Endodermal cell (in vitro differentiated cells): ENCODE measurements around the gene FAM78A. TPM values are rescaled to one million over a fixed set of nuclear protein-coding genes. Genes with fewer than 3 reads are reported as not detected.
"Not testable (repeated sequence)": the region's sequence is repeated elsewhere in the genome, so short reads cannot be mapped to it uniquely, and the experiment has no call there.

Source experiments
- DNase-seq: peaks from one replicate; pipeline ENCODE4 v3.0.0-alpha.2; 2017
- H3K27ac ChIP-seq: 2 replicates; pipeline ENCODE4 v1.5.1; 2013; ENCODE audit warnings: mild to moderate bottlenecking, low read depth, low read length, moderate library complexity
- H3K27me3 ChIP-seq: 2 replicates; pipeline ENCODE4 v1.6.1; 2013; ENCODE audit warnings: mild to moderate bottlenecking, low read length, moderate library complexity; ENCODE audit not compliant: insufficient read depth, control insufficient read depth, poor library complexity, severe bottlenecking
- H3K36me3 ChIP-seq: 2 replicates; pipeline ENCODE4 v1.7.0; 2013; ENCODE audit warnings: mild to moderate bottlenecking, low read length, moderate library complexity; ENCODE audit not compliant: control insufficient read depth, insufficient read depth
- H3K4me1 ChIP-seq: one replicate; pipeline ENCODE4 v1.7.0; 2013; ENCODE audit warnings: low read length; ENCODE audit not compliant: control insufficient read depth, insufficient read depth
- H3K4me3 ChIP-seq: 2 replicates; pipeline ENCODE4 v1.5.1; 2013; ENCODE audit warnings: mild to moderate bottlenecking, low read length, moderate library complexity
- H3K9ac ChIP-seq: 2 replicates; pipeline ENCODE4 v1.6.1; 2013; ENCODE audit warnings: mild to moderate bottlenecking, low read length, moderate library complexity; ENCODE audit not compliant: poor library complexity, severe bottlenecking; ENCODE audit errors: extremely low read depth
- H3K9me3 ChIP-seq: 2 replicates; pipeline ENCODE4 v1.6.1; 2013; ENCODE audit warnings: mild to moderate bottlenecking, low read length, moderate library complexity; ENCODE audit not compliant: control insufficient read depth
- H3K27ac Mint-ChIP-seq: 2 replicates; pipeline ENCODE4 v1.8.0; 2020; ENCODE audit warnings: mixed read lengths
- H3K27me3 Mint-ChIP-seq: 2 replicates; pipeline ENCODE4 v1.8.0; 2021; ENCODE audit warnings: mild to moderate bottlenecking, mixed read lengths; ENCODE audit not compliant: insufficient read depth
- H3K36me3 Mint-ChIP-seq: 2 replicates; pipeline ENCODE4 v1.8.0; 2020; ENCODE audit warnings: low read depth, mixed read lengths
- H3K4me1 Mint-ChIP-seq: 2 replicates; pipeline ENCODE4 v1.8.0; 2020; ENCODE audit warnings: mixed read lengths
- H3K4me3 Mint-ChIP-seq: 2 replicates; pipeline ENCODE4 v1.8.0; 2020; ENCODE audit warnings: mild to moderate bottlenecking, moderate library complexity, mixed read lengths
- H3K9me3 Mint-ChIP-seq: 2 replicates; pipeline ENCODE4 v1.8.0; 2020; ENCODE audit warnings: mild to moderate bottlenecking, mixed read lengths
- CTCF ChIP-seq: fragments of 200-600 bp; sonication (generic); conservative IDR thresholded peaks from 2 replicates; pipeline ENCODE4 v1.5.0; 2021; ENCODE audit warnings: antibody characterized with exemption, mild to moderate bottlenecking
- WGBS, 2 experiments: methylation state at CpG; one replicate each; pipeline versions ENCODE4 v1.1.5 to v1.1.7; 2013; ENCODE audit warnings: missing lambda C conversion rate in 2 of 2, mixed read lengths in 1 of 2; ENCODE audit not compliant: insufficient coverage in 1 of 2, insufficient read length in 1 of 2; 5-methylcytosine and 5-hydroxymethylcytosine counted together
- total RNA-seq, 2 donors: library from RNA; stranded (reverse); fragmentation: NEBNext Ultra II Directional in 1 of 2; extraction: Animal tissue kit (Norgen Biotek cat#: 25700) in 1 of 2; gene quantifications; 2 replicates in 1 of 2; 3 replicates in 1 of 2; pipeline ENCODE4 v1.2.1, GENCODE V29; 2021

Gene FAM78A
- total RNA-seq, 2 donors from 2014 or later: 5.5 to 5.6 TPM

- 84 to 94% methylated on average over 6 to 7 of the region's 7 CpGs for WGBS, 2 experiments
- Mint-ChIP-seq H3K36me3 (peaks cover 68% of the 10 kb centered on the region), H3K27ac (no peak overlapping the region), H3K9me3 (peaks cover 42% of the 10 kb centered on the region), H3K4me3 (no peak overlapping the region), H3K4me1 (peaks cover 20% of the 10 kb centered on the region), H3K27me3 (no peaks in the 10 kb centered on the region)
- H3K9me3 ChIP-seq: peaks cover 43% of the 10 kb centered on the region
- peaks cover 79% of the 10 kb centered on the region for H3K36me3 ChIP-seq
- no peaks in the 10 kb centered on the region for H3K4me1 ChIP-seq
- TF ChIP-seq CTCF: no peak
- H3K9ac ChIP-seq: no peak overlapping the region
- no peak overlapping the region for H3K27ac ChIP-seq
- no peak for DNase-seq
- H3K4me3 ChIP-seq: no peak overlapping the region
- no peaks in the 10 kb centered on the region for H3K27me3 ChIP-seq
These were observed 61.9 kb downstream of the FAM78A start for GRCh38 chr9:131214286-131214856.

DNA sequence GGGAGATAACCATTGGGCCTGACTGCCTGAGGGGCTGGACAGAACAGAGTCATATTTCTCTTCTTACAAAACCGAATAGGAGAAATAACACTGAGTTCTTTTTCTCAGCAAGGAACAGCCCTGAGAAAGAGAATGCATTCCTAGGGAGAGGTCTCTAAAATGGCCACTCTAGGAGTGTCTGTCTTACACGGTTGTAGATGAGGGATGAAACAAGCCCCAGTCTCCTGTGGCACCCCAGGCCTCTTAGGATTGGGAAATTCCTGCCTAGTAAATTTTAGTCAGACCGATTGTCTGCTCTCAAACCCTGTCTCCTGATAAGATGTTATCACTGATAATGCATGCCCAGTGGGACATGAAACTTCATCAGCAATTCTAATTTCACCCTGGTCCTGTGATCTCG lies 64.4 kb downstream of the FAM78A start:
- not testable (repeated sequence) for H3K4me3 ChIP-seq, H3K27ac Mint-ChIP-seq, H3K27me3 ChIP-seq, H3K27me3 Mint-ChIP-seq, H3K9ac ChIP-seq, H3K27ac ChIP-seq, H3K4me1 Mint-ChIP-seq, DNase-seq, H3K4me3 Mint-ChIP-seq, H3K4me1 ChIP-seq
- 93 to 94% methylated on average over 4 of the region's 4 CpGs for WGBS, 2 experiments
- H3K36me3 Mint-ChIP-seq: peaks cover 82% of the 10 kb centered on the region
- H3K36me3 ChIP-seq: peaks cover 73% of the 10 kb centered on the region
- H3K9me3 ChIP-seq: peaks cover 48% of the 10 kb centered on the region
- peaks cover 42% of the 10 kb centered on the region for H3K9me3 Mint-ChIP-seq

Other genes starting within 250 kb of the FAM78A start
- 100 to 1,000 TPM in 1 of 2 donors, 10 to 100 TPM in 1; 93.4 to 117 TPM for gene AIF1L, start 180.0 kb downstream of the FAM78A start, total RNA-seq
- 10 to 100 TPM; 56.7 to 59.9 TPM for gene NUP214, start 150.9 kb downstream of the FAM78A start, total RNA-seq
- 1 to 10 TPM; 4.1 to 5.6 TPM for gene PLPP7, start 13.2 kb upstream of the FAM78A start, total RNA-seq
- gene PRRC2B, start 117.6 kb upstream of the FAM78A start, total RNA-seq: 100 to 1,000 TPM; 309 to 334 TPM
- 10 to 100 TPM; 42.3 to 53.8 TPM for gene POMT1, start 226.4 kb upstream of the FAM78A start, total RNA-seq